Measurements from ENCODE around the gene RNF34.

- TF ChIP-seq POLR2A (IDR thresholded peaks at IDR 0.05) (no peak), CTCF (IDR thresholded peaks at IDR 0.05) (no peak), POLR2AphosphoS5 (IDR thresholded peaks at IDR 0.05) (no peak)
These were observed 22.9 kb upstream of the RNF34 start for GRCh38 chr12:121376754-121377697.
